ENCODE data around the gene TPD52L2. TPM values are rescaled to one million over a fixed set of nuclear protein-coding genes. Genes with fewer than 3 reads are reported as not detected.

TPD52L2 gene
- total RNA-seq, 6 donors from 2014 or later = 64.2 to 103 (median 79.4) TPM

DNA sequence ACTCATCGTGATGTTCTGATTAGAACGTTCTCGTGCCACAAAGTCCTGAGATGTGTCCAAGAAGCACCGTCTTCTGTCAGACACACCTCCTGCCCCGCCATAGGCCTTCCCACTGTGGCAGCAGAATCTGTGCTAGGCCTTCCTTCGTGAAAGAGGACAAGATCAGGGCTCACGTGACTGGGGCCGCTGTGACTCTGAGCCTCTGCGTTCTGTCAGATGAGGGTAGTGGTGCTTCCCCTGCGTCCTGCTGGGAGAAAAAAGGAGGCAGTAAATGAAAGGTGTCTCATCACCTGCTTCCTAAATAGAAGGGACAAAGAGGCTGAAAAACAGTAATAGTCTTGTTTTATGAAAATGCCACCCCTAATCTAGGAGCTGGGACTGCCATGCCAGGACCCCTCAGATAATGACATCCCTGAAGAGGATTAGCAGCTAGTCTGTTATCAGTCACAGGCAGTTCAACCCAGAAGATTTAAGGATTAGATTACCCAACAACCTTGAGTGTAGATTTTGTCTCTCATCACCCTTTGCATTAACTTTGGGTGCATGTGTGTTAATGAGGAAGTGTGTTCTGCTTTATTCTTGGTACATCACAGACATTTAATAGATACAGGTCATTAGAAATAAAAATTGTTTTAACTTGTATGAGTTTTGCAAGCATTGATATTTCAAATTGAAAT lies 34.0 kb downstream of the TPD52L2 start:
- DNase-seq = peak in 1 of 2 donors; percentile 60
- TF ChIP-seq EP300 (IDR thresholded peaks at IDR 0.05) (no peak), POLR2A (IDR thresholded peaks at IDR 0.05) (no peak), POLR2AphosphoS5 (IDR thresholded peaks at IDR 0.05) (no peak)
- TF ChIP-seq, protein P1, sequence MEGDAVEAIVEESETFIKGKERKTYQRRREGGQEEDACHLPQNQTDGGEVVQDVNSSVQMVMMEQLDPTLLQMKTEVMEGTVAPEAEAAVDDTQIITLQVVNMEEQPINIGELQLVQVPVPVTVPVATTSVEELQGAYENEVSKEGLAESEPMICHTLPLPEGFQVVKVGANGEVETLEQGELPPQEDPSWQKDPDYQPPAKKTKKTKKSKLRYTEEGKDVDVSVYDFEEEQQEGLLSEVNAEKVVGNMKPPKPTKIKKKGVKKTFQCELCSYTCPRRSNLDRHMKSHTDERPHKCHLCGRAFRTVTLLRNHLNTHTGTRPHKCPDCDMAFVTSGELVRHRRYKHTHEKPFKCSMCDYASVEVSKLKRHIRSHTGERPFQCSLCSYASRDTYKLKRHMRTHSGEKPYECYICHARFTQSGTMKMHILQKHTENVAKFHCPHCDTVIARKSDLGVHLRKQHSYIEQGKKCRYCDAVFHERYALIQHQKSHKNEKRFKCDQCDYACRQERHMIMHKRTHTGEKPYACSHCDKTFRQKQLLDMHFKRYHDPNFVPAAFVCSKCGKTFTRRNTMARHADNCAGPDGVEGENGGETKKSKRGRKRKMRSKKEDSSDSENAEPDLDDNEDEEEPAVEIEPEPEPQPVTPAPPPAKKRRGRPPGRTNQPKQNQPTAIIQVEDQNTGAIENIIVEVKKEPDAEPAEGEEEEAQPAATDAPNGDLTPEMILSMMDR (IDR thresholded peaks at IDR 0.05) = no peak
- Histone ChIP-seq H3K27me3 (no peaks in the 10 kb centered on the region), H3K4me3 (no peak overlapping the region), H3K9me3 (no peaks in the 10 kb centered on the region), H3K27ac (peak overlapping the region in 2 of 4 donors; percentile 35 to 53), H3K4me1 (peaks cover 47 to 85% (median 66%) of the 10 kb centered on the region in 4 donors), H3K36me3 (peaks cover 0 to 8% (median 0%) of the 10 kb centered on the region in 4 donors)
- ATAC-seq (ENCODE audit: low FRiP score in 2 of 2) = no peak
- 75 to 78% methylated on average over 10 of the region's 10 CpGs for WGBS, 2 donors

DNA sequence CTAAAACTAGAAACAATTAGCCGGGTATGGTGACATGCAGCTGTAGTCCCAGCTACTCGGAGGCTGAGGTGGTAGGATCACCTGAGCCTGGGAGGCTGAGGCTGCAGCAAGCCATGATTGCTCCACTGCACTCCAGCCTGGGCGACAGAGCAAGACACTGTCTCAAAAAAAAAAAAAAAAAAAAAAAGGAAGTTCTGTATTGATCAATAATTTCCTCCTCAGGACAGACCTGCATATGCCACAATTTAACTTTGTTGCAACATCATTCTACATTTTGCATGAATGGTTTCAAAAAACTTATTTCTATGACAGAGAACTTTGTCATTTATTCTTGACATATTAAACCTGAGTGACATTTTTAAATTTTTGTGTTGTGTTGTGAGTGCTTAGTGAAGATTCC lies 35.3 kb downstream of the TPD52L2 start:
- TF ChIP-seq EP300 (IDR thresholded peaks at IDR 0.05) (no peak), POLR2A (IDR thresholded peaks at IDR 0.05) (no peak), POLR2AphosphoS5 (IDR thresholded peaks at IDR 0.05) (no peak)
- TF ChIP-seq, protein P1 (IDR thresholded peaks at IDR 0.05) = no peak
- ATAC-seq (ENCODE audit: low FRiP score in 2 of 2) = peak in 1 of 2 donors; percentile 27
- no peak for DNase-seq
- no peaks in the 10 kb centered on the region for H3K27me3 ChIP-seq
- no peak overlapping the region for H3K4me3 ChIP-seq
- WGBS, 2 donors = 60 to 65% methylated on average over 3 of the region's 3 CpGs
- H3K27ac ChIP-seq = peak overlapping the region in 2 of 4 donors; percentile 44 to 72
- H3K9me3 ChIP-seq = no peaks in the 10 kb centered on the region
- H3K36me3 ChIP-seq = peaks cover 0 to 8% (median 0%) of the 10 kb centered on the region in 4 donors
- H3K4me1 ChIP-seq = peaks cover 41 to 83% (median 62%) of the 10 kb centered on the region in 4 donors

DNA sequence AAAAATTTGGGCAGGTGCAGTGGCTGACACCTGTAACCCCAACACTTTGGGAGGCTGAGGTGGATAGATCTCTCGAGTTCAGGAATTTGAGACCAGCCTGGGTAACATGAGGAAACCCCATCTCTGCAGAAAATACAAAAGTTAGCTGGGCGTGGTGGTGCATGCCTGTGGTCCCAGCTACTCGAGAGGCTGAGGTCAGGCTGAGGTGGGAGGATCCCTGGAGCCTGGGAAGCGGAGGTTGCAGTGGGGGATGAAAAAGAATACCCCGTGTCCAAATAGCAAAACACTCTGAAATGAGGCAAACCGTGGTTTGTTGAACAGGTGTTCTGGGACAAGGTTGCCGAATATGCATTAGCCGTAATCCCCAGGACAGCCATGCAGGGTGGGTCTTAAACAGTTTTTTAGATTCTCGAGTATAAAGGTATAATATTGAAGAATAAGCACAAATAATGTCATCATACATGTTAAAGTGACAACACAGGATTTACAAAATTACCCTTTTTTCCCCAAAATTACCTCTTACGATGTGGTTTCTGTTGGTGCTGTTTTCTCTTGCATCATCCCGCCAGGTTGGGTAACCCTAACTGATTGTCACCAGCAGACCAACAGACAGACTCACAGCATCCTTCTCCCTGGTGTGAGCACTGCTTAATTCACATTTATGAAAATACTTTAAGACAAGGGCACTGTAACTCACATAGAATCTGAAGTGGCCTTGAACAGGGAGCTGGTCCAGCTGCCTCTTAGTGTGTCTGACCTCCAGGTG lies 38.9 kb downstream of the TPD52L2 start:
- no peaks in the 10 kb centered on the region for H3K9me3 ChIP-seq
- TF ChIP-seq, protein P1 (IDR thresholded peaks at IDR 0.05) = no peak
- TF ChIP-seq POLR2AphosphoS5 (IDR thresholded peaks at IDR 0.05) (no peak), EP300 (IDR thresholded peaks at IDR 0.05) (no peak), POLR2A (IDR thresholded peaks at IDR 0.05) (no peak)
- peaks cover 17 to 69% (median 33%) of the 10 kb centered on the region in 4 donors for H3K4me1 ChIP-seq
- ATAC-seq (ENCODE audit: low FRiP score in 2 of 2) (no peak), DNase-seq (no peak)
- no peaks in the 10 kb centered on the region for H3K27me3 ChIP-seq
- 77 to 81% methylated on average over 11 of the region's 11 CpGs for WGBS, 2 donors
- H3K4me3 ChIP-seq = no peak overlapping the region
- peak overlapping the region in 3 of 4 donors; percentile 21 to 41 (median 32) for H3K27ac ChIP-seq
- peaks cover 0 to 8% (median 0%) of the 10 kb centered on the region in 4 donors for H3K36me3 ChIP-seq

DNA sequence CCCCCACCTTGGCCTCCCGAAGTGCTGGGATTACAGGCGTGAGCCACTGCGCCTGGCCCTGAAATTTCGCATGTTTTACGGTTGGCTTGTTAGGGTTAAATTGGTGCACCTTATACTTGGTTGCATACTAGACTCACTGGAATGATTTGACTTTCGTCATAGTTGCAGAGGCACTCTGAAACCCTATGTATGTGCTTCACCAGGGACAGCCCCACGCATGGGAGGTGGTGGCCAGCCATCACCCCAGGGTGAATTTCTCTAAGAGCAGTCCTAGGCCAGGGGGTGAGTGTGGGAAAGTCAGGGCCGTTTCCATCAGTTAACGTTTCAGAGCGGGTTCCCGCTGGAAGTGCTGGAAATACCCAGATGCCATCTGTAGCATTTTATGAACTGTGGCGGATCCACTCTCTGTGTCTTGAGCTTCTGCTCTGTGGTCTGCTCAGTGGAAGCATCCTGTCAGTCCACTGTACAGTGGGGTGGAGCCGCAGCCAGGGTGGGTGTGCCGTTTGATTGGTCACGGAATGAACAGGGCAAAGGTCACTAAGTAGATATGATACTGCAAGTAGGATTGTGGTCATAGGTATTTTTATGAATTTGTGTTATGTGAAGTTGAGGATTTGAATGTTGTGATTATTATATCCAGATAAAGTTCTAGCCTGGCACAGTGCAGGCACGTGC lies 43.1 kb downstream of the TPD52L2 start:
- no peak for ATAC-seq (ENCODE audit: low FRiP score in 2 of 2)
- WGBS, 2 donors = 77 to 79% methylated on average over 15 to 16 of the region's 16 CpGs
- TF ChIP-seq, protein P1 (IDR thresholded peaks at IDR 0.05) = no peak
- no peak for TF ChIP-seq EP300 (IDR thresholded peaks at IDR 0.05)
- TF ChIP-seq POLR2AphosphoS5 (IDR thresholded peaks at IDR 0.05) = no peak
- TF ChIP-seq POLR2A (IDR thresholded peaks at IDR 0.05) = no peak
- Histone ChIP-seq H3K4me3 (no peak overlapping the region), H3K4me1 (peaks cover 11 to 61% (median 21%) of the 10 kb centered on the region in 4 donors), H3K27me3 (no peaks in the 10 kb centered on the region), H3K27ac (no peak overlapping the region), H3K9me3 (no peaks in the 10 kb centered on the region), H3K36me3 (peaks cover 0 to under 1% (median 0%) of the 10 kb centered on the region in 4 donors)
- no peak for DNase-seq
